ENCODE results near the gene KIAA0930. TPM values are rescaled to one million over a fixed set of nuclear protein-coding genes. Genes with fewer than 3 reads are reported as not detected.
A peak's percentile ranks its signal among the peaks of the same experiment; 100 is the strongest.

Gene KIAA0930
- total RNA-seq, result 10 to 100 TPM; 13.0 to 20.4 TPM

DNA sequence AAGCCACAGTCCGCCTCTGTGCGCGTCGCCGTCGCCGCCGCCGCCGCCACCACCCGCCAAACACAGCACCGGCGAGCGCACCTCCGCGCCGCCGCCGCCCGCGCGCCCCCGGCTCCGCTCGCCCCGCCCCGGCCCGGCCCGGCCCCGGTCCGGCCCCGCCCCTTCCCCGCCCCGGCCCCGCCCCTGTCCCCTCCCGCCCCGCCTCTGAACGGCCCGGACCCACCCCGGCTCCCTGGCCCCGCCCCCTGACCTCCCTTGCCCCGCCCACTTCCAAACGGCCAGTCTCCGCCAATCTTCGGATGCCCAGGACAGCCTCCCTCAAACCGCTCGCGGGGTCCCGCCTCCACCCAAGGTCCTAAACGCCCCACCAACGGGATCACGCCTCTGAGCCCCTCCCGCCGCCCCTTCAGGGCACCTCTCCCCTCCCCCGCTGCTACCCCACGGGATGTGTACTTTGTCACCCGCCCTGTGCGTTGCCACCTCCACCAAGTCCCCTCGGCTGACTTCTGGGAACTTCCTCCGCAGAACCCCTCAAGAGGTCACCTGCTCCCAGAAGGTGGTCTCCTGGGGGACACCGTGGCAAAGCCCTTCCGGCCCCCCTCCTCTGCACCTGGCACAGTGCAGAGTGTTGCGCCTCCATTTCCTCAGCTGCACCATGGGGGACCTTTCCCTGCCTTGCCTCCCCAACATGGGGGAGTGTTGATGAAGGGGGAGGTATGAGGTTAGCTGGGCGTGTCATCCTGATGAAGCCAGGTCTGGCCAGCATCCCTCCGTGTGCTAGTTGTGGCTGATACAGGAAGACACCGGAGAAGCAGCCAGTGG, at the start of gene KIAA0930:
TSS of gene KIAA0930 (minus strand) at position 85 of the 822 bp plus-strand sequence. CDS start 191 bp downstream, outside the sequence.
- TF ChIP-seq, protein P1, sequence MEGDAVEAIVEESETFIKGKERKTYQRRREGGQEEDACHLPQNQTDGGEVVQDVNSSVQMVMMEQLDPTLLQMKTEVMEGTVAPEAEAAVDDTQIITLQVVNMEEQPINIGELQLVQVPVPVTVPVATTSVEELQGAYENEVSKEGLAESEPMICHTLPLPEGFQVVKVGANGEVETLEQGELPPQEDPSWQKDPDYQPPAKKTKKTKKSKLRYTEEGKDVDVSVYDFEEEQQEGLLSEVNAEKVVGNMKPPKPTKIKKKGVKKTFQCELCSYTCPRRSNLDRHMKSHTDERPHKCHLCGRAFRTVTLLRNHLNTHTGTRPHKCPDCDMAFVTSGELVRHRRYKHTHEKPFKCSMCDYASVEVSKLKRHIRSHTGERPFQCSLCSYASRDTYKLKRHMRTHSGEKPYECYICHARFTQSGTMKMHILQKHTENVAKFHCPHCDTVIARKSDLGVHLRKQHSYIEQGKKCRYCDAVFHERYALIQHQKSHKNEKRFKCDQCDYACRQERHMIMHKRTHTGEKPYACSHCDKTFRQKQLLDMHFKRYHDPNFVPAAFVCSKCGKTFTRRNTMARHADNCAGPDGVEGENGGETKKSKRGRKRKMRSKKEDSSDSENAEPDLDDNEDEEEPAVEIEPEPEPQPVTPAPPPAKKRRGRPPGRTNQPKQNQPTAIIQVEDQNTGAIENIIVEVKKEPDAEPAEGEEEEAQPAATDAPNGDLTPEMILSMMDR (IDR thresholded peaks at IDR 0.05), result no peak
- Histone ChIP-seq H3K27me3 (no peaks in the 10 kb centered on the region), H3K9me3 (no peaks in the 10 kb centered on the region), H3K36me3 (no peaks in the 10 kb centered on the region), H3K27ac (peak within 1 kb of the TSS; percentile 61 to 69), H3K4me3 (peak within 1 kb of the TSS; percentile 68 to 76), H3K4me1 (peaks cover 0 to 21% of the 10 kb centered on the region in 2 donors)
- peak; percentile 75 for DNase-seq (ENCODE audit: low spot score)

DNA sequence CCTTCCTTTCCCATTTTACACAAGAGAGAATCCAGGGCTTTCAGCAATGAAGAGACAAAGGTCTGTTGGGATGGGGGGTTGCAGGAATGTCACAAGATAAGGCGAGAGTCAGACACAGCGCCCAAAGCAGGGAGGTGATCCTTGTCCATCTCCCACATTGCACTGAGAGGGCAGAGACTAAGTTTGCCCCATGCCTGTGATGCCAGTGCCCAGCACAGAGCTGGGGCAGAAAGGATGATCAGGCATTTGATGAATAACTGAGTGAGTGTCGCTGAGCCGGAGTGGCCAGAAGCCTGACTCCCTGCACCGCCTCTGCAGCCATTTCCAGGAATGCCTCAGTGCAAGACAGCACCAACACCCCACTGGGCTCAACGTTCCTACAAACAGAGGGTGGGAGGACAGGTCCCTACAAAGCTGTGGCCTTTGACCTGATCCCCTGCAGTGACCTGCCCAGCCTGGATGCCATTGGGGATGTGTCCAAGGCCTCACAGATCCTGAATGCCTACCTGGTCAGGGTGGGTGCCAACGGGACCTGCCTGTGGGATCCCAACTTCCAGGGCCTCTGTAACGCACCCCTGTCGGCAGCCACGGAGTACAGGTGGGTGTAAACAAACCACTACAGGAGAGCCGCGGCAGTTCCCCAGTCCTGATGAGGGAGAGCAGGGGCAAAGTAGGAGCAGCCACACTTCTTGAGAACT, 46.3 kb upstream of the KIAA0930 start:
- Histone ChIP-seq H3K4me1 (peaks cover 0 to 16% of the 10 kb centered on the region in 2 donors), H3K27me3 (no peaks in the 10 kb centered on the region), H3K4me3 (no peak overlapping the region), H3K9me3 (no peaks in the 10 kb centered on the region), H3K36me3 (no peaks in the 10 kb centered on the region), H3K27ac (no peak overlapping the region)
- no peak for DNase-seq (ENCODE audit: low spot score)
- TF ChIP-seq, protein P1 (IDR thresholded peaks at IDR 0.05), result no peak

DNA sequence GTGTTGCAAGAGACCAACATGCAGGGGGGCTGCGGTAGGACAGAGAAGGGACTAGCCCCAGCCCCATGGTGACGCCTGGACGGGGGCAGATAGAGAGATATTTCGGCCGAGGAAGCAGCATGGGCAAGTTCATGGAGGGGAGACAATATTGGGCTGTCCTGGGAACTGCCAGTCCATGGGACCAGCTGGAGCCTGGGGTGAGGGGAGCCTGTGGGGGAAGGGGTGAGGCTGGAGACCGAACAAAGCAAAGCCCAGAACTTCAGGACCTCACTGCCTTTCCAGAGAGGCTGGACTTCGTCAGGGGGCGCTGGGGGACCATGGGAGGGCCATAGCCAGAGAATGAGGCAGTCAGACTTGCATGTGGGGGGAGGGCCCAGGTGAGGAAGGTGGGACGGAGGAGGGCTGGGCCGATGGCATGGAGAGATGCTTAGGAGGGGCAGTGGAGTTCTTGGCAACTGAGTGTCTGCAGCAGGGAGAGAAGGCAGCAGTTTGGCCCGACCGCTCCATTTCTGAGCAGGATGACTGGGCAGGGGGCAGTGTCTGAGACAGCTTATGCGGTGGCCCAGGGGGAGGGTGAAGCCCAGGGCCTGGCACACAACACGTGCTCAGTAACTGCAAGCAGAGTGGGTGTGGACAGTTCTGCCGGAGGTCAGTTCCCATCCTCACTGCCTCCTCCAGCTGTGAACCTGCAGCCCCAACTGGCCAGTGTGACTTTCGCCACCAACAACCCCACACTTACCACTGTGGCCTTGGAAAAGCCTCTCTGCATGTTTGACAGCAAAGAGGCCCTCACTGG, 44.8 kb upstream of the KIAA0930 start:
- Histone ChIP-seq H3K27ac (peak overlapping the region; percentile 14 to 40), H3K9me3 (no peaks in the 10 kb centered on the region), H3K27me3 (no peaks in the 10 kb centered on the region), H3K36me3 (no peaks in the 10 kb centered on the region), H3K4me3 (peak overlapping the region in 1 of 2 donors; percentile 42), H3K4me1 (peaks cover 0 to 17% of the 10 kb centered on the region in 2 donors)
- TF ChIP-seq, protein P1 (IDR thresholded peaks at IDR 0.05), result no peak
- no peak for DNase-seq (ENCODE audit: low spot score)

DNA sequence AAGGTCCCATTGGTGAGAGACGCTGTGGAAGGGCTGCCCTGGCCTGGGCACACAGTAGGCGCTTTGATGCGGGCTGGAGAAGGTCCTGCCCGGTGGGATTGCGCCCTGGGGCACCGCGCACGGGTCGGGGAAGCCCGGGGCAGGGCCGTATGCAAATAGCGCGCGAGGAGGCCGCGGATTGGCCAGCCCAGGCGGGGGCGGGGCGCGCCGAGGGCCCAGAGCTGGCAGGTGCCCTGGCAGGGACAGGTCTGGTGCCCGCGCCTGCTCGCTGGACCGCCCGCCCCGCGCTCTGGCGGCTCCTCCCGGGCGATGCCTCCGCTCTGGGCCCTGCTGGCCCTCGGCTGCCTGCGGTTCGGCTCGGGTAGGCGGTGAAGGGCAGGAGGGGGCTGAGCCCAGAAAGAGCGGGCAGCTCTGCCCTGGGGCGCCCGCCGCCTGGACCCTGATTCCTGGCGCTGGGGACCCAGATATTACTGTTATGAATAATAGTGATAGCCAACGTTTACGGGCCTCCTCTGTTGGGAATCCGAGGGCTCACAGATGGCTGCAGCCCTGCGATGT, 44.1 kb upstream of the KIAA0930 start, which contains the start of gene UPK3A:
TSS of gene UPK3A (plus strand) at position 245 of the 558 bp plus-strand sequence. CDS start at position 310, 65 bp downstream.
- TF ChIP-seq, protein P1 (IDR thresholded peaks at IDR 0.05), result no peak
- Histone ChIP-seq H3K9me3 (no peaks in the 10 kb centered on the region), H3K4me1 (peaks cover 0 to 24% of the 10 kb centered on the region in 2 donors), H3K27ac (peak within 1 kb of the TSS; percentile 14 to 40), H3K4me3 (peak within 1 kb of the TSS; percentile 24 to 42), H3K27me3 (no peaks in the 10 kb centered on the region), H3K36me3 (no peaks in the 10 kb centered on the region)
- DNase-seq (ENCODE audit: low spot score), result no peak

DNA sequence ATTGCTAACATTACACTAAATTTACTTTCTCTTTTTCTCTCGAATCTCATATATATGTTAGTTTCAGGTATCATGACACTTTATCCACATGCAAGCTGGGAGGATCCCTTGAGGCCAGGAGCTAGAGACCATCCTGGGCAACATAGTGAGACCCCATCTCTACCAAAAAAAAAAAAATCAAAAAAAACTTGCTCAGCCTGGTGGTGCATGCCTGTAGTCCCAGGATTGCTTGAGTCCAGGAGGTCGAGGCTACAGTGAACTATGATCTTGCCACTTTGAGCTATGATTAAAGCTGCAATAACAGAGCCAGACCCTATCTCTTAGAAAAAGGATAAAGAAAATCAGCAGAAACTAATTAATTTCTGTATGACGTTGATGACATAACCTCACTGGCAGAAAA, 40.3 kb upstream of the KIAA0930 start:
- H3K4me1 ChIP-seq, result peaks cover 0 to 33% of the 10 kb centered on the region in 2 donors
- TF ChIP-seq, protein P1 (IDR thresholded peaks at IDR 0.05), result no peak
- H3K9me3 ChIP-seq, result no peaks in the 10 kb centered on the region
- no peaks in the 10 kb centered on the region for H3K36me3 ChIP-seq
- no peak overlapping the region for H3K27ac ChIP-seq
- no peak overlapping the region for H3K4me3 ChIP-seq
- H3K27me3 ChIP-seq, result no peaks in the 10 kb centered on the region
- no peak for DNase-seq (ENCODE audit: low spot score)

All from right atrium auricular region (tissue), 2 donors.